C1 segment of cervical spinal cord (tissue), 14 donors: Measurements from ENCODE around the gene IFNG.

Source experiments
- DNase-seq, 14 donors: peaks; one replicate each; lab custom pipeline; 2025; lab: John Stamatoyannopoulos, UW

Gene IFNG

GRCh38 chr12:68166317-68166831 lies 6.8 kb upstream of the IFNG start:
- no peak for DNase-seq

DNA sequence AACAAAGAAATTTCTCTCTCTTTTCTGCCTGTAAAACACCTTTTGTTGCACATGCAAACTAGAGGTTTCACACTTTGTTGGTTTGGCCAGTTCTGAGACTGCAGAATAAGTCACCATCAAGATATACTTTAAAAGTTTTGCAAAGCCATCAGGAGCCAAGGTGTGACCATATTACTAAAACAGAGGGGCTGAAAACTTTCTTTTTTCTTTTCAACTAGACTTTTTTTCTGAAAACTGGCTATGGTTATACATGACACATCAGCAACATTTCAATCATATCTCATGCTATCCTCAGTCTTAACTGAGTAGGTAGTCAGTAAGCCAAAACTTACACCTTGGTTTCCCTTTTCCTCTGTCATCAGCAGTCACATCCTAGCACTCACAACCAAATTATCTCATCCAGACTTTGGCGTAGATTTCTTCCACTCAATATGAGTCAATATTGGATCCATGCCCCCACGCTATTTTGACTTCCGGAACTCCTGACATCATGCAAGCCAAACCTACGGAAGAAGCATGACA lies 4.1 kb upstream of the IFNG start:
- DNase-seq = no peak

GRCh38 chr12:68162374-68162773 lies 2.8 kb upstream of the IFNG start:
- no peak for DNase-seq

- no peak for DNase-seq
Observed at GRCh38 chr12:68158432-68158831, 1.1 kb downstream of the IFNG start.

DNA sequence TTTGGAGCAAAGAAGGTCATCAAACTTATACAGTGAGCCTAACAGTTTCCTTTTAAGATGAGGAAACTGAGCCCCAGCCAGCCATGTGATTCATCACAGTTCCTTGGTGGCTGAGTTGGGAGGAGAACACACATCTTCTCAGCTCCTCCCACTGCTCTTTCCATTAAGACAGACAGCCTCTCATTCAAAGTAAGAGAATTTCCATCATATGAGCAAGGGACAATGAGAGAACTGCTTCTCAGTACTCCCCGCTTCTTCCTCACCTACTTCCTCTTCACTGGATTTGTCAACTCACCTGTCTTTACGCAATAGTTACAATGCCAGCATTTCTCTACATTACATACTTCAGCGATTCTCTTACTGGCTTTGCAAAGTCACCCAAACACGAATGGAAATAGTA lies 2.2 kb downstream of the IFNG start:
- DNase-seq = no peak

GRCh38 chr12:68156636-68157035 lies 2.9 kb downstream of the IFNG start:
- no peak for DNase-seq

DNA sequence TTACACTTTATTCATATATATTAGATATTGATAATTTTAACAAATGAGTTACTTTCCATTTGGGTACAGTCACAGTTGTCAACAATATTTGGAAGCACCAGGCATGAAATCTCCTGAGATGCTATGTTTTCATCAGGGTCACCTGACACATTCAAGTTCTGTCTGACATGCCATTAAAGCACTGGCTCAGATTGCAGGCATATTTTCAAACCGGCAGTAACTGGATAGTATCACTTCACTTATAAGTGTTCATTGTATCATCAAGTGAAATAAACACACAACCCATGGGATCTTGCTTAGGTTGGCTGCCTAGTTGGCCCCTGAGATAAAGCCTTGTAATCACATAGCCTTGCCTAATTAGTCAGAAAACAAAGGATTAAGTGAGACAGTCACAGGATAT lies 4.8 kb downstream of the IFNG start:
- no peak for DNase-seq

- DNase-seq = no peak
Observed at GRCh38 chr12:68148261-68148951, 11.1 kb downstream of the IFNG start.

DNA sequence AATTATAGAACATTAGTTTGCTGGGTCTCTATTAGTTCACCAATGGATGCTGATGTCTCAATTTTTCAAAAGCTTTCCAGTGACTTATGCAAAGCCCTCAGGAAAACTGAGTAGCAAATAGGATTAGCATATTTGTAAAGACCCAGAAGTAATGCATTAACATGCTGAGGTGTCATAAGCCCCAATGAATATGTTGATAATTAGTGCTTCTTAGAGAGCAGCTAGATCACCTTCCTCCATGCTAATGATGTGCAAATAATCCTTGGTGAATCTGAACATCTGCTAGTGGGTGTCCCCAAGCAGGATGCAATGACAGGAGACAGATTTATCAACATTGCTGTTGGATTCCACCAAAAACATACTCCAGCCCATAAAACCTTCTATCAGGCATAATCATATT lies 19.0 kb downstream of the IFNG start:
- no peak for DNase-seq

DNA sequence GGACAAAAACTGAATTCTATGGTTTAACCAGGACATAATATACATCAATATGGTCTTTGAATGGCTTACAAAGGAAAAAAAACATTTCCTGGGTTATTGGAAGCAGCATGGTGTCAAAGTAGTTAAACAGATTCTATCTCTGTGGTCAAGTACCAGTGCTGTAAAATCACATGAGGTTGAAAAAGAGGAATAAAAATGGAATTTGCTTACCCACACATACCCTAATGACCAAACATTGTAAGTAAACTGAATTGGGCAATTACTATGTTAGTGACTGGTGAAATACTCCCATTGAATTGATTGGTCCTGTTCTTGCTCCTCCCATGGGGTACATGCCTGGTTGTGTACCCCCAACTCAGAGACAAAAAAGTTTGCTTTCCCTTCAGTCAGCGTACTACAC lies 19.6 kb downstream of the IFNG start:
- DNase-seq = no peak

GRCh38 chr12:68139001-68139400 lies 20.5 kb downstream of the IFNG start:
- DNase-seq = no peak

DNA sequence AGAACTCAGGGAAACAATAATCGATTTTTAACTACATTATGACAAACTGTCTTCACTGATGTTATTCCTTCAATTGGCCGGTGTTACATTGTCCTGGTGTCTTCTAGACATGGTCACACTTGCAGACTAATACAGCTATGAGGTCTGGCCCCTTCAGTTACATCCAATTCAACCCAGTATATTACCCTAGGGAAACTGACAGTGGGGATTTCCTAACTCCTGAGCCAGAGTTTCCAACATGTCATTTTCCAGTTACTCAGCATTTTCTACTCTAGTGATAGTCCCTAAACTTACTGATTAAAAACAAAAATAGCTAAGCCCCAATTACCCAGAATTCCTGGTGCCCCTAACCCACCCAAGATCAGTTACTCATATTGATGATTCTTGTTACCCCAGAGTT lies 21.1 kb downstream of the IFNG start:
- DNase-seq = no peak

DNA sequence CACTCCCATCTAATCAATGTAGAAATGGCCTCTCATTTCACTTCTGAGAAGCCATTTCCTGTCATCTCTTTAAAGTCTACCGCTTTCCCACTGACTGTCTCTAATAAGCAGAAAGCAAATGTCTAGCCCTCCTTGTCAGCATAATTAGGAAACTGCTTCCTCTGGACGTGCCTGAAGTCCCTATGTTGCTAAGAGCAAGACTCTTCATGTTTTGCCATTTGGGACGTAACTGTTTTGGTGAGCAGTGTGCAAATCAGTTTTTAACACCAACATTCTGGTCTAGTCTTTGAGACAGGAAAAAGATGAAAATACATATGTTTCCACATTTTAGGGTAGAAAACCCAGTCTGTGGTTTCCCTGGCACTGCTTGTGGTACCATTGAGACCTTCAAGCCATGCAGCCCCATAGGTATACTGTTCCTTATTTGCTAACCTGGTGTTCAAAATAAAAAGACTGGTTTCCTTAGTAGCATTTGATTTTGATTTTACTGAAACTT lies 22.2 kb downstream of the IFNG start:
- DNase-seq = no peak

DNA sequence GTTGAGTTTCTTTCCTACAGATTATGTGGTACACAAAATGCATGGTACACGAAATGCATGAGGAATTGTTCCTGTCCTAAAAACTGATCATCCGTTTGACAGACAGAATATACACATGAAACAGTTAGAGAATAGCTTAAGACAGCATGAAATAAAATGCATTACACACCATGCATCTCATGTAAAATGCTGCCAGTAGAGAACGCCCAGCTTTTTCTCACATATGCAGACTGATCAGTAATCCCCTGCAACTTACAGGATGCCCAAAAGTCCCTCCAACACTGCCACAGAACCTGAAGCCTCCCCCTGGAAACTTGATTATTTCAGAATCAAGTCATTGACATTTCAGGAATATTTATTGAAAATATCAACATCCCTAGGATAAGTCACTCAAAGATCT lies 24.0 kb downstream of the IFNG start:
- DNase-seq = no peak

DNA sequence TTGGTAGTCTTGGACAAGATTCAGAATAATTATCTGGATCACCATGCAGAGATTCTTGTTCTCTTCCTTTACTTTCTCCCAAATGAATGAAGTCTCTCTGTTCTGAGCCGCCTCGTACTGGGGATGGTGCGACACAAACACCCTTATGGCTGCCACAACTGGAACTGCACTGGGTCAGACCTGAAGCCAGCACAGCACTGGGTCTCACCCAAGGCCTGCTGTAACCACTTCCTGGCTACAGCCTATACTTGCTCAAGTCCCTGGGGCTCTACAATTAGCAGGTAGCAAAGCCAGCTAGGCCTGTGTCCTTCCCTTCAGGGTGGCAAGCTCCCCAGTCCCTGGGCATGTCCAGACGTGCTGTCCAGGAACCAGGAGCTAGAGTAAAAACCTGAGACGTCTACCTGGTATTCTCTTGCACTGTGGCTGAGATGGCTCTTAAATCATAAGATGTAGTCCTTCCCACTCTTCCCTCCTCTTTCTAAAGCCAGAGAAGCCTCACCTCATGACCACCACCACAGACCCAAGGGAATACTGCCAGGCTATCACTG lies 27.6 kb downstream of the IFNG start:
- no peak for DNase-seq

DNA sequence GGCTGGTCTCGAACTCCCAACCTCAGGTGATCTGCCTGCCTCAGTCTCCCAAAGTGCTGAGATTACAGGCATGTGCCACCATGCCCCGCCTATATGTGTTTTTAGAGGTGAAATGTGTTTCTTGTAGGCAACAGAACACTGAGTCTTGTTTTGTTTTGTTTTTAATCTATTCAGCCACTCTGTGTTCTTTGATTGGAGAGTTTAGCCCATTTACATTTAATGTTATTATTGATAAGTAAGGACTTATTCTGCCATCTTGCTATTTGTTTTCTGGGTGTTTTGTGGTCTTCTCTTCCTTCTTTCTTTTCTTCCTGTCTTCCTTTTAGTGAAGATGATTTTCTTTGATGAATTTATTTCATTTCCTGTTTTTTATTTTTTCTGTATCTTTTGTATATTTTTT lies 29.6 kb downstream of the IFNG start:
- no peak for DNase-seq

- no peak for DNase-seq
Observed at GRCh38 chr12:68122236-68122920, 37.2 kb downstream of the IFNG start.

GRCh38 chr12:68121143-68121542 lies 38.4 kb downstream of the IFNG start:
- DNase-seq = no peak

- no peak for DNase-seq
Observed at GRCh38 chr12:68119724-68120211, 39.8 kb downstream of the IFNG start.

DNA sequence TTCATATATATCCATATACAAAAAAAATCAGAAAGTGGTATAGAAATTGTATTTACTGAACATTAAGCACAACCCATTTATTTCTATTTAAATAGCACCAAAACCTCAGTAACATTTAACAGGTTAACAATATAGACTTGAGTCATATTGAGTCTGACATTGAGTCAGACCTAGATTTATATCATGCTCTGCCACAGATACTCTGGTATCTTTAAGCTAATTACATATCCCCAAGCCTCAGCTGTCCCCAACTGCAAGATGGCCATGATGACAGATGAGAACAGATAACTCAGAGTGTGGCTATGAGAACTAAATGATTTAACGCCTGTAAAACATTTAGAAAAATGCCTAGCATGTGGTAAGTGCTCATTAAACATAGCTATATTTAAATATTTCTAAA lies 40.3 kb downstream of the IFNG start:
- no peak for DNase-seq

DNA sequence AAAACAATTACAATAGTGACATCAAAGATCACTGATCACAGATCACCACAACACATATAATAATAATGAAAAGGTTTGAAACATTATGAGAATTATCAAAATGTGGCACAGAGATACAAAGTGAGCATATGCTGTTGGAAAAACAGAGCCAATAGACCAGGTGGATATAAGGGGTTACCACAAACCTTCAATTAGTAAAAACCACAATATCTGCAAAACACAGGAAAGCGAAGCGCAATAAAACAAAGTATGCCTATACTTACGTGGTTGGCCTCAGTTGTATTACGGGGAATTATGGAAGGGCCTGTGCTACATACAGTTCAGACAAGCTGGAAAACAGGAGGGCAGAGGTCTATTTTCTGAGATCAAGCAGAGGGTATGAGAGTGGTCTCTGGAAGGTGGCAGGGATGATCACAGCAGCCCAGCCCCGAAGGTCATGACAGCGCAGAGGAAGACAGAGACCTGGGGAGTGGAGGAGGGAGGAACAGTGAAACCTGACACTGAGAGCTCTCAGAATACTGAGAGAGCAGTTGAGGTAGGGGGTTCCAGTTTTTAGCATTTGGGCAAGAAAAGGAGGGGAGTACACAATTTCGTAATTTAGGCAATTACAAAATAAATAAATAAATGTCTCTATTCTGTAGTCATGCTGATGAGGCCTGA lies 41.3 kb downstream of the IFNG start:
- DNase-seq = no peak

- DNase-seq = no peak
Observed at GRCh38 chr12:68117661-68118060, 41.9 kb downstream of the IFNG start.
